ENCODE data around the gene GRIA3. TPM values are rescaled to one million over a fixed set of nuclear protein-coding genes. Genes with fewer than 3 reads are reported as not detected.

The GRIA3 gene
- total and polyA plus RNA-seq, 4 experiments from 2014 or later, result not detected

DNA sequence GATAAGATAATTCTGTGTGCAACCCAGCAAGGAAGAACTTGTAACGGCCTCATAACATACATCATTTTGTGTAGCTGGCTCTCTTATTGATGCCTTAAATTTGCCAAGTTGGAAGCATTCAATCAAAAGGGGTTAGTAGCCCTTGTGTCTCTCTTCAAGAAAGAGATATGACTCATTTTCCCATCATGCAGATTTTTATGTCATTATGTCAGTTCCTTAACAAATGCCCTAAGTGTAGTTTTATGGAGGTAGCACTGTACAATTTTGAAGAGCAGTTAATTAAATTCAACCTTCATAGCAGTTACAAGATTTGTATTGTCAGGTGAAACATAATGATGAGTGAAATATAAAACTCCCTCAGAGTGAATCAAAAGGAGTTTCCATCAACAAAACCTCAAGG is 215.6 kb downstream of the GRIA3 start:
- no peak overlapping the region for H3K4me3 ChIP-seq (ENCODE audit: low read length in 2 of 2)
- Mint-ChIP-seq H3K4me3 (no peak overlapping the region), H3K9me3 (no peaks in the 10 kb centered on the region), H3K4me1 (no peaks in the 10 kb centered on the region), H3K27ac (no peak overlapping the region), H3K36me3 (no peaks in the 10 kb centered on the region), H3K27me3 (no peaks in the 10 kb centered on the region)
- ChIA-PET CTCF (ENCODE audit: partially characterized antibody) (no interaction called here), POLR2A (ENCODE audit: partially characterized antibody) (no interaction called here)
- intact Hi-C loops (cut with micrococcal nuclease), result no loop called here
- no peak for DNase-seq
- no peaks in the 10 kb centered on the region for H3K9me3 ChIP-seq (ENCODE audit: control insufficient read depth in 1 of 2, low read length in 2 of 2)
- no peaks in the 10 kb centered on the region for H3K36me3 ChIP-seq (ENCODE audit: insufficient read depth, low read length)
- no peaks in the 10 kb centered on the region for H3K27me3 ChIP-seq (ENCODE audit: insufficient read depth, low read length)
- H3K4me1 ChIP-seq (ENCODE audit: insufficient read depth, low read length), result no peaks in the 10 kb centered on the region
- H3K27ac ChIP-seq (ENCODE audit: low read depth, low read length), result no peak overlapping the region

DNA sequence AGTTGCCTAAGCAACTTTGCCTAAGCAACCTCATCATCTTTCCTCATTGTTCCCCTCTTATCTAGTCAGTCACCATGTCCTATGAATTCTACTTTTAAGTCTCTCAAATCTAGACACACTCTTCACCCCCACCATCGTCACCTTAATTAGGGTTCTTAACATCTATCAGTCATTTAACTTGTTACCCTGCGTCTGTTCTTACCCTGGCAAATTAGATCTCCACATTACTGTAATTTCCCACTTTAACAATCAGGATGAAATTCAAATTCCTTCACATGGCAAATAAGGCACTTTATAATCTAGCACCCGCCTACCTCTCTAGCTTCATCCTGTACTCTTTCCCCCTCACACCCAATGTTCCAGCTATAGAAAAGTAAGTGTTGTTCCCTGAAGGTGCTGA is 221.2 kb downstream of the GRIA3 start:
- Histone ChIP-seq H3K9me3 (ENCODE audit: control insufficient read depth in 1 of 2, low read length in 2 of 2) (no peaks in the 10 kb centered on the region), H3K27ac (ENCODE audit: low read depth, low read length) (no peak overlapping the region), H3K4me1 (ENCODE audit: insufficient read depth, low read length) (no peaks in the 10 kb centered on the region), H3K27me3 (ENCODE audit: insufficient read depth, low read length) (no peaks in the 10 kb centered on the region), H3K36me3 (ENCODE audit: insufficient read depth, low read length) (no peaks in the 10 kb centered on the region), H3K4me3 (ENCODE audit: low read length in 2 of 2) (no peak overlapping the region)
- no peak for DNase-seq
- Mint-ChIP-seq H3K27me3 (no peaks in the 10 kb centered on the region), H3K36me3 (peaks cover 0 to 4% of the 10 kb centered on the region in 2 donors), H3K27ac (no peak overlapping the region), H3K4me1 (no peaks in the 10 kb centered on the region), H3K4me3 (no peak overlapping the region), H3K9me3 (no peaks in the 10 kb centered on the region)
- POLR2A ChIA-PET (ENCODE audit: partially characterized antibody), result no interaction called here
- intact Hi-C loops (cut with micrococcal nuclease), result no loop called here
- CTCF ChIA-PET (ENCODE audit: partially characterized antibody), result interaction anchor here (1.0 kb wide), 1 partner anchor 19 kb away, joined by 3 read pairs; no protein-coding TSS in a partner anchor

- no peak overlapping the region for H3K4me3 ChIP-seq (ENCODE audit: low read length in 2 of 2)
- H3K4me1 ChIP-seq (ENCODE audit: insufficient read depth, low read length), result no peaks in the 10 kb centered on the region
- H3K27me3 ChIP-seq (ENCODE audit: insufficient read depth, low read length), result no peaks in the 10 kb centered on the region
- no peak for DNase-seq
- H3K9me3 Mint-ChIP-seq, result no peaks in the 10 kb centered on the region
- H3K4me1 Mint-ChIP-seq, result peaks cover 0 to 2% (median 0%) of the 10 kb centered on the region in 4 donors
- H3K27me3 Mint-ChIP-seq, result no peaks in the 10 kb centered on the region
- no peak overlapping the region for H3K27ac ChIP-seq (ENCODE audit: low read depth, low read length)
- H3K36me3 ChIP-seq (ENCODE audit: insufficient read depth, low read length), result no peaks in the 10 kb centered on the region
- CTCF ChIA-PET (ENCODE audit: partially characterized antibody), result no interaction called here
- POLR2A ChIA-PET (ENCODE audit: partially characterized antibody), result no interaction called here
- intact Hi-C loops (cut with micrococcal nuclease), result no loop called here
- H3K27ac Mint-ChIP-seq, result no peak overlapping the region
- H3K4me3 Mint-ChIP-seq, result no peak overlapping the region
- no peaks in the 10 kb centered on the region for H3K9me3 ChIP-seq (ENCODE audit: control insufficient read depth in 1 of 2, low read length in 2 of 2)
- peaks cover 0 to 4% of the 10 kb centered on the region in 2 donors for H3K36me3 Mint-ChIP-seq
These were observed 225.0 kb downstream of the GRIA3 start for GRCh38 chrX:123408821-123409737.

- no peaks in the 10 kb centered on the region for H3K27me3 Mint-ChIP-seq
- CTCF ChIA-PET (ENCODE audit: partially characterized antibody), result no interaction called here
These were observed 238.8 kb downstream of the GRIA3 start for GRCh38 chrX:123422875-123423274.

GRCh38 chrX:123424546-123424945 is 240.5 kb downstream of the GRIA3 start:
- ChIA-PET CTCF (ENCODE audit: partially characterized antibody) (interaction anchor here (0.6 kb wide), 1 partner anchor 19 kb away, joined by 3 read pairs; no protein-coding TSS in a partner anchor), POLR2A (ENCODE audit: partially characterized antibody) (no interaction called here)
- Histone ChIP-seq H3K9me3 (ENCODE audit: control insufficient read depth in 1 of 2, low read length in 2 of 2) (no peaks in the 10 kb centered on the region), H3K27ac (ENCODE audit: low read depth, low read length) (no peak overlapping the region), H3K36me3 (ENCODE audit: insufficient read depth, low read length) (no peaks in the 10 kb centered on the region), H3K27me3 (ENCODE audit: insufficient read depth, low read length) (no peaks in the 10 kb centered on the region), H3K4me1 (ENCODE audit: insufficient read depth, low read length) (no peaks in the 10 kb centered on the region), H3K4me3 (ENCODE audit: low read length in 2 of 2) (no peak overlapping the region)
- no peaks in the 10 kb centered on the region for H3K36me3 Mint-ChIP-seq
- no peaks in the 10 kb centered on the region for H3K9me3 Mint-ChIP-seq
- H3K4me1 Mint-ChIP-seq, result no peaks in the 10 kb centered on the region
- no peak overlapping the region for H3K27ac Mint-ChIP-seq
- DNase-seq, result no peak
- no peaks in the 10 kb centered on the region for H3K27me3 Mint-ChIP-seq
- intact Hi-C loops (cut with micrococcal nuclease), result no loop called here
- no peak overlapping the region for H3K4me3 Mint-ChIP-seq

More at GRCh38 chrX:123422875-123423274, 238.8 kb downstream of the GRIA3 start:
- Mint-ChIP-seq H3K4me1 (no peaks in the 10 kb centered on the region), H3K4me3 (no peak overlapping the region), H3K27ac (no peak overlapping the region), H3K9me3 (no peaks in the 10 kb centered on the region), H3K36me3 (no peaks in the 10 kb centered on the region)
- no peak for DNase-seq
- POLR2A ChIA-PET (ENCODE audit: partially characterized antibody), result no interaction called here
- H3K36me3 ChIP-seq (ENCODE audit: insufficient read depth, low read length), result no peaks in the 10 kb centered on the region
- no peaks in the 10 kb centered on the region for H3K27me3 ChIP-seq (ENCODE audit: insufficient read depth, low read length)
- no peaks in the 10 kb centered on the region for H3K4me1 ChIP-seq (ENCODE audit: insufficient read depth, low read length)
- intact Hi-C loops (cut with micrococcal nuclease), result no loop called here
- H3K27ac ChIP-seq (ENCODE audit: low read depth, low read length), result no peak overlapping the region
- H3K9me3 ChIP-seq (ENCODE audit: control insufficient read depth in 1 of 2, low read length in 2 of 2), result no peaks in the 10 kb centered on the region
- H3K4me3 ChIP-seq (ENCODE audit: low read length in 2 of 2), result no peak overlapping the region

- Histone ChIP-seq H3K36me3 (ENCODE audit: insufficient read depth, low read length) (no peaks in the 10 kb centered on the region), H3K27ac (ENCODE audit: low read depth, low read length) (no peak overlapping the region), H3K27me3 (ENCODE audit: insufficient read depth, low read length) (no peaks in the 10 kb centered on the region), H3K4me3 (ENCODE audit: low read length in 2 of 2) (no peak overlapping the region), H3K4me1 (ENCODE audit: insufficient read depth, low read length) (no peaks in the 10 kb centered on the region), H3K9me3 (ENCODE audit: control insufficient read depth in 1 of 2, low read length in 2 of 2) (no peaks in the 10 kb centered on the region)
- Mint-ChIP-seq H3K4me3 (no peak overlapping the region), H3K36me3 (no peaks in the 10 kb centered on the region), H3K27me3 (no peaks in the 10 kb centered on the region), H3K27ac (no peak overlapping the region), H3K4me1 (no peaks in the 10 kb centered on the region), H3K9me3 (no peaks in the 10 kb centered on the region)
- POLR2A ChIA-PET (ENCODE audit: partially characterized antibody), result no interaction called here
- DNase-seq, result no peak
- CTCF ChIA-PET (ENCODE audit: partially characterized antibody), result no interaction called here
- intact Hi-C loops (cut with micrococcal nuclease), result no loop called here
These were observed 241.4 kb downstream of the GRIA3 start for GRCh38 chrX:123425471-123425870.

DNA sequence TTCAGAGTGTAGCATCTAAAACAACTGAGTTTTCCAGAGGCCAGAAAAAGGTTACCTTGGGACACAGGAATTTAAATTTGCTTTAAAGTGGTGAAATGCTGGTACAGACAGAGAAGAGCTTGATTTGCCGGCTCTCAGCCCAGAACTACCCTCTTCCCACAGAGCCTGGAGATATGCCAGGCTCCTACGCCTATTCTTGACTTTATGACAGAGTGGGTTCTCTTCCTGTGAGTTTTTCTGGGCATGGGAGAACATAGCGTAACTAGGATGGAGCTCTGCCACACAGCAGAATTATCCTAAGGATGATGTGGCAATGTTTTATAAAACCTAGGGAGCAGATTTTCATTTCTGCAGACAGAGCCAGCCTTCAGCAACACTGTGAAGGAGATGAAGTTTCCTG is 241.8 kb downstream of the GRIA3 start:
- no peak for DNase-seq
- peaks cover 0 to under 1% of the 10 kb centered on the region in 2 donors for H3K27me3 Mint-ChIP-seq
- Histone ChIP-seq H3K4me3 (ENCODE audit: low read length in 2 of 2) (no peak overlapping the region), H3K4me1 (ENCODE audit: insufficient read depth, low read length) (no peaks in the 10 kb centered on the region), H3K27me3 (ENCODE audit: insufficient read depth, low read length) (no peaks in the 10 kb centered on the region), H3K27ac (ENCODE audit: low read depth, low read length) (no peak overlapping the region), H3K36me3 (ENCODE audit: insufficient read depth, low read length) (no peaks in the 10 kb centered on the region), H3K9me3 (ENCODE audit: control insufficient read depth in 1 of 2, low read length in 2 of 2) (no peaks in the 10 kb centered on the region)
- no peaks in the 10 kb centered on the region for H3K9me3 Mint-ChIP-seq
- POLR2A ChIA-PET (ENCODE audit: partially characterized antibody), result no interaction called here
- intact Hi-C loops (cut with micrococcal nuclease), result no loop called here
- no peak overlapping the region for H3K27ac Mint-ChIP-seq
- no peaks in the 10 kb centered on the region for H3K4me1 Mint-ChIP-seq
- no peak overlapping the region for H3K4me3 Mint-ChIP-seq
- no peaks in the 10 kb centered on the region for H3K36me3 Mint-ChIP-seq
- CTCF ChIA-PET (ENCODE audit: partially characterized antibody), result no interaction called here
